Stomach (tissue), 4 donors: Measurements from ENCODE around the gene NCOA4.

Source experiments
- CTCF ChIP-seq, 7 experiments: fragments of 450-650 bp in 4 of 7; fragments of 200-600 bp in 3 of 7; sonication (generic) in 3 of 7; IDR thresholded peaks; one replicate each; pipeline ENCODE4 v1.5.1; 2016 to 2019; ENCODE audit warnings: antibody characterized with exemption in 7 of 7, control low read depth in 2 of 7, mild to moderate bottlenecking in 1 of 7
- POLR2A ChIP-seq, 4 donors: fragments of 450-650 bp; IDR thresholded peaks; one replicate each; pipeline ENCODE4 v1.6.1; 2016; ENCODE audit warnings: antibody characterized with exemption in 4 of 4, control low read depth in 2 of 4, mild to moderate bottlenecking in 1 of 4, moderate library complexity in 1 of 4
- POLR2AphosphoS5 ChIP-seq, 3 donors: sonication (generic); formaldehyde crosslinking; IDR thresholded peaks; one replicate each; pipeline ENCODE4 v1.6.1; 2016; ENCODE audit warnings: antibody characterized with exemption in 3 of 3

GRCh38 chr10:46064269-46064817 lies 33.9 kb upstream of the NCOA4 start:
- TF ChIP-seq POLR2A (IDR thresholded peaks at IDR 0.05): no peak
- TF ChIP-seq CTCF (IDR thresholded peaks at IDR 0.05): no peak
- no peak for TF ChIP-seq POLR2AphosphoS5 (IDR thresholded peaks at IDR 0.05)
